Left ventricle myocardium inferior (tissue), 1 donor: ENCODE data around the gene NRSN2. TPM values are rescaled to one million over a fixed set of nuclear protein-coding genes. Genes with fewer than 3 reads are reported as not detected.

Source experiments
- DNase-seq: peaks from one replicate; pipeline ENCODE4 v3.0.0-alpha.2; 2020
- H3K27ac ChIP-seq: fragments of 200-600 bp; replicated peaks from 2 replicates; pipeline ENCODE4 v1.8.0; 2021
- H3K27me3 ChIP-seq: fragments of 200-600 bp; 2 replicates; pipeline ENCODE4 v1.8.0; 2021; ENCODE audit warnings: low read depth
- H3K36me3 ChIP-seq: fragments of 200-600 bp; 2 replicates; pipeline ENCODE4 v1.8.0; 2021
- H3K4me1 ChIP-seq: fragments of 200-600 bp; 2 replicates; pipeline ENCODE4 v1.8.0; 2021
- H3K4me3 ChIP-seq: fragments of 200-600 bp; 2 replicates; pipeline ENCODE4 v1.8.0; 2021; ENCODE audit warnings: mild to moderate bottlenecking, moderate library complexity
- H3K9me3 ChIP-seq: fragments of 200-600 bp; replicated peaks from 2 replicates; pipeline ENCODE4 v1.8.0; 2021
- intact Hi-C: fragments of 100-400 bp; cut with micrococcal nuclease; formaldehyde crosslinking; loops from one replicate; pipeline ENCODE4 v1.11.0; 2022
- total RNA-seq: library from RNA; stranded (reverse); fragmentation: NEBNext Ultra II Directional; extraction: Animal tissue kit (Norgen Biotek cat#: 25700); gene quantifications from one replicate; pipeline ENCODE4 v1.2.1, GENCODE V29; 2021
- TF ChIP-seq, protein P1 (sequence below): fragments of 200-600 bp; IDR thresholded peaks from 2 replicates; pipeline ENCODE4 v1.8.0; 2021; ENCODE audit warnings: antibody characterized with exemption, mild to moderate bottlenecking, borderline replicate concordance
- donor health status: DM: no; HTN: yes; CAD: no; lungs with severe emphysema.

The NRSN2 gene
- total RNA-seq, 1 donor from 2014 or later = 17.5 TPM

DNA sequence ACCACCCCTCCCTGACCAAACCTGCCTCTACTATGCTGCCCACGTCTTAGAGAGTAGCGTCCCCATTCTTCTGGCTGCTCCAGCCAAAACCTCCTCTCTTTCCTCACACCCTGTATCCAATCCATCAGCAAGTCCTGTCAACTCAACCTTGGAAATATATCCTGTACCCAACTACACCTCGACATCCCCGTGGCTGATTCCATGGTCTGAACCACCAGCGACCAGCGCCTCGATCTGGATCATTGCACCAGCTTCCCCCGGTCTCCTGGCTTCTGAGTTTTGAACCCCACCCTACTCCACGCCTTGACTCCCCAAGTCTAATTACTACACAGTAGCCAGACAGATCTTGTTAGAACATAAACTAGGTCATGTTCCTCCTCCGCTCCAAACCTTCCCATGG, 9.8 kb downstream of the NRSN2 start:
- TF ChIP-seq, protein P1, sequence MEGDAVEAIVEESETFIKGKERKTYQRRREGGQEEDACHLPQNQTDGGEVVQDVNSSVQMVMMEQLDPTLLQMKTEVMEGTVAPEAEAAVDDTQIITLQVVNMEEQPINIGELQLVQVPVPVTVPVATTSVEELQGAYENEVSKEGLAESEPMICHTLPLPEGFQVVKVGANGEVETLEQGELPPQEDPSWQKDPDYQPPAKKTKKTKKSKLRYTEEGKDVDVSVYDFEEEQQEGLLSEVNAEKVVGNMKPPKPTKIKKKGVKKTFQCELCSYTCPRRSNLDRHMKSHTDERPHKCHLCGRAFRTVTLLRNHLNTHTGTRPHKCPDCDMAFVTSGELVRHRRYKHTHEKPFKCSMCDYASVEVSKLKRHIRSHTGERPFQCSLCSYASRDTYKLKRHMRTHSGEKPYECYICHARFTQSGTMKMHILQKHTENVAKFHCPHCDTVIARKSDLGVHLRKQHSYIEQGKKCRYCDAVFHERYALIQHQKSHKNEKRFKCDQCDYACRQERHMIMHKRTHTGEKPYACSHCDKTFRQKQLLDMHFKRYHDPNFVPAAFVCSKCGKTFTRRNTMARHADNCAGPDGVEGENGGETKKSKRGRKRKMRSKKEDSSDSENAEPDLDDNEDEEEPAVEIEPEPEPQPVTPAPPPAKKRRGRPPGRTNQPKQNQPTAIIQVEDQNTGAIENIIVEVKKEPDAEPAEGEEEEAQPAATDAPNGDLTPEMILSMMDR = no peak
- H3K36me3 ChIP-seq = peaks cover 9% of the 10 kb centered on the region
- no peaks in the 10 kb centered on the region for H3K9me3 ChIP-seq
- H3K27ac ChIP-seq = no peak overlapping the region
- DNase-seq = no peak
- H3K4me3 ChIP-seq = no peak overlapping the region
- intact Hi-C loops = loop anchor here (5.0 kb wide), 1 partner anchor 121 kb away; no protein-coding TSS in a partner anchor
- peaks cover 6% of the 10 kb centered on the region for H3K4me1 ChIP-seq
- no peaks in the 10 kb centered on the region for H3K27me3 ChIP-seq

DNA sequence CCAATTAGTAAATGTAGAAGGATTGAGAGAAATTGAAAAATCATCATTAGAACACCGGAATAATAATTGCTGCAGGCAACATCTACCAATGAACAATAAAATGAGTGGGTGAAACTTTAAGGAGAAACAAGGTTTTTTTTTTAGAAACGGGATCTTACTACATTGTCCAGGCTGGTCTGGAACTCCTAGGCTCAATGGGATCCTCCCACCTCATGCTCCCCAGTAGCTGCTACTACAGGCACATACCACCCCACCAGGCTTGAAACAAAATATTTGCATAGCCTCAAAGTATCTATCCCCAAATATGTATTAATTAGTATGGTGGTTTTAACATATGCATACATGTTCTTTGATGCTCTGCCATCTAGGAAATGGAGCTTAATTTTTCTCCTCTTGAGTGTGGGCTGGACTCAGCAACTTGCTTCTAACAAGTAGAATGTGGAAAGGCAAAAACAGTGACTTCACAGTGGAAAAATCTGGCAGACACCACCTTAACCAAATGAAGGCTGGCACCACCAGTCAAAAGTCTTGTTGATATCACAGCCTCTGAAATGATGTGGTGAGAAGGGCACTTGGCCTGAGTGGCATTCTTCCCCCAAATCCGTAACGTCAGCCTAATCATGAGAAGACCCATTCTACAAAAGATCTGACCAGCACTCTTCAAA, 12.1 kb downstream of the NRSN2 start:
- Histone ChIP-seq H3K4me3 (no peak overlapping the region), H3K27me3 (no peaks in the 10 kb centered on the region), H3K36me3 (no peaks in the 10 kb centered on the region), H3K27ac (no peak overlapping the region), H3K9me3 (no peaks in the 10 kb centered on the region), H3K4me1 (peaks cover 14% of the 10 kb centered on the region)
- DNase-seq = no peak
- TF ChIP-seq, protein P1 = no peak
- intact Hi-C loops = loop anchor here (5.0 kb wide), 1 partner anchor 118 kb away; no protein-coding TSS in a partner anchor

DNA sequence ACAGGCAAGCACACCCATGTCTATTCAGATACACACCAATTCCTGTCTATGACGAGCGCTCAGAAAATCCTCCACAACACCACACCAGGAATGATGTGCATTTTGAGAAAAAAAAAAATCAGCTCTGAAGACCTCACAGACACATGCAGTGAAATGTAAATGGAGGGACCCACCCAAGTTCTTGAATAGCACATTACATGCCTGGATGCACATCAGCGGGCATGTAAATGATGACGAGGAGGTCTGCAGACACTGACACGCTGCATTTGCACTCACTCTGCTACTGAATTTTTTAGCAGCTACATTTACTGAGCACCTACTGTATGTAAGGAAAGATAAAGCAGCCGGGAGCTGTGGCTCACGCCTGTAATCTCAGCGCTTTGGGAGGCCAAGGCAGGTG, 14.7 kb downstream of the NRSN2 start:
- Histone ChIP-seq H3K4me1 (peaks cover 8% of the 10 kb centered on the region), H3K9me3 (no peaks in the 10 kb centered on the region), H3K36me3 (no peaks in the 10 kb centered on the region), H3K4me3 (no peak overlapping the region), H3K27me3 (no peaks in the 10 kb centered on the region), H3K27ac (no peak overlapping the region)
- DNase-seq = no peak
- TF ChIP-seq, protein P1 = no peak
- intact Hi-C loops = no loop called here

DNA sequence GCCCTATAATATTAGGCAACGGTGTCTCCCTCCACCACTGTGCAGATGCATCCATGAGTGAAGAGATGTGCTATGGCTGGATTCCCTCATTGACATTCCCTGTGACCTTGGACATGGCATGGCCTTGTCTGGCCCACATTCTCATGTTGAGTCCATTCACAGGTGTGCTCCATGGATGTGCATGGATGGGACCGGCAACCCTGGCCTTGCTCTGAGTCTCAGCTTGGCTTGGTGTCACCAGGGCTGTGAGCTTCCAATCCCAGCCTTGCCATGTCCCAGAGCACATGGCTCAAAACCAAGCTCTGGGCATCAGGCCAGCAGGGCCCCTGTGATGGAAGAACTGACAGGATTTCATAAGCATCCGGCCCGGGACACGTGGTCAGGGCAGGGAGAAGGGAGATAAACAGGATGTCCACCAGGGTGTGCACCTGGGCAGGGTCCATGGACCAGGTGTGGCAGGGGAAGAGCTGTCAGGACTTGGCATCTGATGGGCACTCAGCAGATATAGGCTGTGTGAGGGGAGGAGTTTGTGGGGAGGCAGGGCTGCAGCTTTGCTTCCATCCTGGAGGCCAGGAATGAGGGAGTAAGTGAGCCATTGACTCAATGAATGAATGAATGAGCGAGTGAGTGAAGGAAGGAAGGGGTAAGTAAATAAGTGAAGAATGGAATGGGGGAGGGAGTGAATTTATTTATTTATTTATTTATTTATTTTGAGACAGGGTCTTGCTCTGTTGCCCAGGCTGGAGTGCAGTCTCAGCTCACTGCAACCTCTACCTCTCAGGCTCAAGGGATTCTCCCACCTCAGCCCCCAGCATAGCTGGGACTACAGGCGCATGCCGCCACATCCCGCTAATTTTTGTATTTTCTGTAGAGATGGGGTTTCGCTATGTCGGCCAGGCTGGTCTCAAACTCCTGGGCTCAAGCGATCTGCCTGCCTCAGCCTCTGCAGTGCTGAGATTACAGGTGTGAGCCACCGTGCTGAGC, 15.7 kb downstream of the NRSN2 start:
- Histone ChIP-seq H3K27me3 (no peaks in the 10 kb centered on the region), H3K4me1 (peaks cover 8% of the 10 kb centered on the region), H3K36me3 (no peaks in the 10 kb centered on the region), H3K4me3 (no peak overlapping the region), H3K9me3 (no peaks in the 10 kb centered on the region), H3K27ac (no peak overlapping the region)
- TF ChIP-seq, protein P1 = peak; percentile 52
- DNase-seq = peak; percentile 86
- intact Hi-C loops = no loop called here

DNA sequence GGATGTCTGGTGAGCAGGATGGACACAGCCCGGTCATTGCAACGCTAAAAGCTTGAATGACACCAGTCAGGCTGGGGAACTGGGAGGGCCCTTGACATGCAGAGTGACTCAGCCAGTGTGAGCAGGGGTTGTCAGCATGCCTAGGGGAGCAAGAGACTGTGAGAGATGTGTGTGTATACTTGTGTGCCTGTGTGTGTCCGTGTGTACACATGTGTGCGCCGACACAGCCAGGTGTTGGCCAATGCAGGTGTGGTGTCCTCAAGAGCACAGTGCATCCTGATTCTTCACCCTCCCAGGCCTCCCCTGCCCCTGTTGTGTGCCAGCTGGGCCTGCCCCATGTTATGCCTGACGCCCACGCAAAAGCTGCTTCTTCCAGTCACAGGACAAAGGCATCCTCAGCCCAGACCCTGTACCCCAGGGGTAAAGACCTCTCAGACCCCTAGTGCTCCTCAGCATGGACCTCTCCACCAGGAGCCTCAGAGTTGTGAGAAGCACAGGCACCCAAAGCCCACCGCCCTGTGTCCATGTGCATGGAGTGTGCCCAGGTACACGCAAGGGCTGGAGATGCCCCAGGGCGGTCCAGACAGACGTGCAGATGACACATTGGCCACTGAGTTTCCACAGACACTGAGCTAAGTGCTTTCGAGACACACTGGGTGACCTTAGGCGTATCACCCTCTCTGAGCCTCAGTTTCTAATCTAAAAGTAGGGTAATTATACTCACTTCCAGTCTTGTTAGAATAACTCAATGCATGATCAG, 16.6 kb downstream of the NRSN2 start:
- H3K27ac ChIP-seq = no peak overlapping the region
- TF ChIP-seq, protein P1 = no peak
- no peaks in the 10 kb centered on the region for H3K9me3 ChIP-seq
- no peaks in the 10 kb centered on the region for H3K27me3 ChIP-seq
- intact Hi-C loops = no loop called here
- H3K36me3 ChIP-seq = no peaks in the 10 kb centered on the region
- no peak overlapping the region for H3K4me3 ChIP-seq
- H3K4me1 ChIP-seq = peaks cover 8% of the 10 kb centered on the region
- no peak for DNase-seq
